ENCODE data around the gene SP7. TPM values are rescaled to one million over a fixed set of nuclear protein-coding genes. Genes with fewer than 3 reads are reported as not detected.
"Not testable (repeated sequence)": the region's sequence is repeated elsewhere in the genome, so short reads cannot be mapped to it uniquely, and the experiment has no call there.

Gene SP7
- total RNA-seq, 4 donors from 2014 or later, result not detected

- TF ChIP-seq EP300 (IDR thresholded peaks at IDR 0.05) (no peak), POLR2AphosphoS5 (IDR thresholded peaks at IDR 0.05) (peak; percentile 84 to 88), POLR2A (IDR thresholded peaks at IDR 0.05; ENCODE audit: low read depth) (no peak), CTCF (IDR thresholded peaks at IDR 0.05) (peak in 2 of 3 experiments; percentile 27 to 31)
- DNase-seq (ENCODE audit: extremely low spot score), result no peak
- Histone ChIP-seq H3K4me1 (peaks cover 37 to 81% (median 74%) of the 10 kb centered on the region in 4 donors), H3K27ac (replicated peaks in 1 of 4) (peak within 1 kb of the TSS; percentile 68 to 83 (median 77)), H3K9me3 (no peaks in the 10 kb centered on the region), H3K36me3 (peaks cover 0 to 56% (median 43%) of the 10 kb centered on the region in 4 donors), H3K4me3 (peak within 1 kb of the TSS; percentile 79 to 90 (median 86)), H3K27me3 (no peaks in the 10 kb centered on the region)
- WGBS, result 0% methylated on average over 19 of the region's 51 CpGs
- intact Hi-C loops (cut with DNase I), result no loop called here
Measured at GRCh38 chr12:53299454-53300180, 36.5 kb downstream of the SP7 start, which contains the start of gene MYG1. Gene MYG1 (plus strand): TSS chr12:53299695. CDS start chr12:53299738, 43 bp downstream.

GRCh38 chr12:53299101-53299453 is 37.1 kb downstream of the SP7 start:
- H3K4me1 ChIP-seq, result peaks cover 39 to 85% (median 77%) of the 10 kb centered on the region in 4 donors
- H3K9me3 ChIP-seq, result no peaks in the 10 kb centered on the region
- H3K27me3 ChIP-seq, result no peaks in the 10 kb centered on the region
- TF ChIP-seq POLR2AphosphoS5 (IDR thresholded peaks at IDR 0.05), result no peak
- no peak for TF ChIP-seq CTCF (IDR thresholded peaks at IDR 0.05)
- no peak for TF ChIP-seq EP300 (IDR thresholded peaks at IDR 0.05)
- no peak for TF ChIP-seq POLR2A (IDR thresholded peaks at IDR 0.05; ENCODE audit: low read depth)
- H3K36me3 ChIP-seq, result peaks cover 0 to 50% (median 38%) of the 10 kb centered on the region in 4 donors
- intact Hi-C loops (cut with DNase I), result no loop called here
- no peak for DNase-seq (ENCODE audit: extremely low spot score)
- peak overlapping the region; percentile 68 to 83 (median 77) for H3K27ac ChIP-seq (replicated peaks in 1 of 4)
- 55% methylated on average over 5 of the region's 5 CpGs for WGBS
- H3K4me3 ChIP-seq, result peak overlapping the region; percentile 79 to 90 (median 86)

GRCh38 chr12:53298164-53298563 is 38.0 kb downstream of the SP7 start:
- no peaks in the 10 kb centered on the region for H3K27me3 ChIP-seq
- H3K4me3 ChIP-seq, result no peak overlapping the region
- intact Hi-C loops (cut with DNase I), result no loop called here
- no peaks in the 10 kb centered on the region for H3K9me3 ChIP-seq
- 57% methylated on average over 5 of the region's 5 CpGs for WGBS
- DNase-seq (ENCODE audit: extremely low spot score), result no peak
- TF ChIP-seq CTCF (IDR thresholded peaks at IDR 0.05), result no peak
- no peak for TF ChIP-seq EP300 (IDR thresholded peaks at IDR 0.05)
- TF ChIP-seq POLR2AphosphoS5 (IDR thresholded peaks at IDR 0.05), result no peak
- TF ChIP-seq POLR2A (IDR thresholded peaks at IDR 0.05; ENCODE audit: low read depth), result no peak
- peaks cover 0 to 41% (median 29%) of the 10 kb centered on the region in 4 donors for H3K36me3 ChIP-seq
- H3K4me1 ChIP-seq, result peaks cover 39 to 80% (median 75%) of the 10 kb centered on the region in 4 donors
- peak overlapping the region; percentile 1 to 83 (median 72) for H3K27ac ChIP-seq (replicated peaks in 1 of 4)

- Histone ChIP-seq H3K4me1 (peaks cover 39 to 70% (median 65%) of the 10 kb centered on the region in 4 donors), H3K27ac (replicated peaks in 1 of 4) (peak overlapping the region in 2 of 4 donors; percentile 1 to 91), H3K36me3 (peaks cover 0 to 30% (median 19%) of the 10 kb centered on the region in 4 donors)
- H3K4me3 ChIP-seq; DNase-seq (ENCODE audit: extremely low spot score); H3K9me3 ChIP-seq; intact Hi-C loops (cut with DNase I); H3K27me3 ChIP-seq: not testable (repeated sequence)
- 88% methylated on average over 10 of the region's 10 CpGs for WGBS
Measured at GRCh38 chr12:53297106-53297505, 39.0 kb downstream of the SP7 start.

- peaks cover 36 to 57% (median 52%) of the 10 kb centered on the region in 4 donors for H3K4me1 ChIP-seq
Measured at GRCh38 chr12:53295891-53296219, 40.3 kb downstream of the SP7 start.

More at GRCh38 chr12:53295891-53296219, 40.3 kb downstream of the SP7 start:
- Histone ChIP-seq H3K4me3 (peak overlapping the region; percentile 73 to 88 (median 82)), H3K27me3 (no peaks in the 10 kb centered on the region), H3K36me3 (peaks cover 0 to 19% (median 9%) of the 10 kb centered on the region in 4 donors), H3K27ac (replicated peaks in 1 of 4) (peak overlapping the region; percentile 81 to 91 (median 84)), H3K9me3 (no peaks in the 10 kb centered on the region)
- 5% methylated on average over 12 of the region's 12 CpGs for WGBS
- intact Hi-C loops (cut with DNase I), result no loop called here
- DNase-seq (ENCODE audit: extremely low spot score), result no peak
- TF ChIP-seq EP300 (IDR thresholded peaks at IDR 0.05), result no peak
- no peak for TF ChIP-seq POLR2A (IDR thresholded peaks at IDR 0.05; ENCODE audit: low read depth)
- TF ChIP-seq CTCF (IDR thresholded peaks at IDR 0.05), result no peak
- no peak for TF ChIP-seq POLR2AphosphoS5 (IDR thresholded peaks at IDR 0.05)

Measured in esophagus muscularis mucosa (tissue), 4 donors.